ENCODE measurements around the gene PTPRN2.

GRCh38 chr7:157766098-157766497, 821.5 kb downstream of the PTPRN2 start:
- TF ChIP-seq KAT8 (IDR thresholded peaks at IDR 0.05; ENCODE audit: low read depth) = no peak
- TF ChIP-seq PATZ1 (CRISPR knock-in tag; IDR thresholded peaks at IDR 0.05; ENCODE audit: borderline replicate concordance) = no peak
- TF ChIP-seq SIN3A (IDR thresholded peaks at IDR 0.05; ENCODE audit: borderline replicate concordance in 2 of 2, control insufficient read depth in 1 of 2, low read depth in 2 of 2, low read length in 2 of 2) = no peak
- TF ChIP-seq SMAD3 (CRISPR knock-in tag; conservative IDR thresholded peaks at IDR 0.05) = no peak
- no peak for TF ChIP-seq KLF1 (tag; IDR thresholded peaks at IDR 0.05)
- no peak for TF ChIP-seq CC2D1A (IDR thresholded peaks at IDR 0.05)
- TF ChIP-seq RBBP5 (IDR thresholded peaks at IDR 0.05; ENCODE audit: borderline replicate concordance, insufficient read depth, low read length, poor library complexity, severe bottlenecking) = no peak
- TF ChIP-seq BACH1 (tag; IDR thresholded peaks at IDR 0.05) = no peak
- TF ChIP-seq ZNF274 (IDR thresholded peaks at IDR 0.05; ENCODE audit: borderline replicate concordance, low read depth, low read length) = no peak
- TF ChIP-seq EP300 (IDR thresholded peaks at IDR 0.05; ENCODE audit: low read length) = no peak
- no peak for TF ChIP-seq DLX4 (CRISPR knock-in tag; IDR thresholded peaks at IDR 0.05)
- no peak for TF ChIP-seq MXI1 (IDR thresholded peaks at IDR 0.05; ENCODE audit: low read depth, low read length)
